Activated T-cell treated with anti-CD3 and anti-CD28 coated beads for 24 hours (primary cell): ENCODE data around the gene PTPRE.

Source experiments
- DNase-seq: peaks from one replicate; pipeline ENCODE4 v3.0.0-alpha.2; 2020; ENCODE audit warnings: low read depth

Gene PTPRE

DNA sequence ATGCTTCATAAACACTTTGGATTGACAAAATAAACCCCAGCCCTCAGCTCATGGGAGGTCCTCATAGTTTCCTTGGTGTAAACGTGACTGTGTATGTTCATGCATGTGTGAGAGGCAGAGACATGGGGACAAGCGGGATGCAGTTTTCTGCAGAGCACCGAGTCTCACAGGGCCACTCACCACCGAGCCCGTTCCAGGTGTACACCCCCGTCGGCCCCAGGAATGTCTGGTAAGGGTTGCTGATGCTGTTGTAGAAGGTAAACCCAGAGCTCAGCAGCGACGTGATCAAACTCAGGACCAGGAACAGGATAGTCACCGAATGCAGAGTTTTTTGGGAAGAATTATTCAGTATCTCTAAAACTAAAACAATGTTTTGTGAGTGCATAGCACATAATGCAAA is 23.4 kb upstream of the PTPRE start:
- no peak for DNase-seq

GRCh38 chr10:127884501-127884900 is 22.4 kb upstream of the PTPRE start:
- DNase-seq: no peak

- DNase-seq: no peak
Measured at GRCh38 chr10:127886371-127887051, 20.4 kb upstream of the PTPRE start.

DNA sequence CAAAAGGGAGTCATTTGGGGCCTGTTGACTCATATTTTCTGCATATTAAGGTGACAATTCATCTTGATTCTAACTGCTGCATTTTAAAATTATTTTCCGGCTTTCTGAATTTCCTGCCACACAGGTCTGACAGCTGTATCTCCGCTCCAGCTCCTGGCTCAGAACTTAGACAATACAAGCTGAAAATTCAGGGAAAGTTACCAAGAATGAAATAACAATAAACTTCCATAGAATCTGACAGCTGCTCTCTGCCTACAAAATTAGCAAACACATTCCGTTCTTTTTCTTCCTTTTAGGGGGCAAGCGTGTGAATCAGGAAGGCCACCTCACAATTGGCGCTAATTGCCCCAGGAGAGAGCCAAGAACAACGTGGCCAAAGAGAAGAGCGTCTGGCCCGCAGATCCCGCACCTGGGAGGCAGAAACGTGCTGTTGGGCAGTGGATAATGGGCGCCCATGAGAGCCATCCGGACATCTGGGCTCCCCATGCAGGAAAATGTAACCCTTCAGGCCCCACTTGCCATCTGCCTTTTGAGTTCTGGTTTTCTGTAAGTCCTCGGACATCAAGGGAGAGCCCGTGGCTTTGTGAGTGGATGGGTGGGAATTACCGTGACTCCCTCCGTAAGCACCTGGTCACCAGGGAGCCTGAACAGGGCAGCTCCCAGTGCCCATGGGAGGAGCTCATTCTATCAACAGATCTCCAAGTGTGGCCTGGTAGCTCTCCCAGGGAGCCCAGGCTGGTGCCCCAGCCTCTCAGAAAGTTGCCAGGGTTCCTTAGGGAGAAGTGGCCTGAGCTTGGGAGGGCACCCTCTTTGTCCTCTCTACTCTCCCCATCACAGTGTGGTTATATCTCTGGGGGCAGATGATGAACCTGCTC is 19.1 kb upstream of the PTPRE start:
- no peak for DNase-seq

DNA sequence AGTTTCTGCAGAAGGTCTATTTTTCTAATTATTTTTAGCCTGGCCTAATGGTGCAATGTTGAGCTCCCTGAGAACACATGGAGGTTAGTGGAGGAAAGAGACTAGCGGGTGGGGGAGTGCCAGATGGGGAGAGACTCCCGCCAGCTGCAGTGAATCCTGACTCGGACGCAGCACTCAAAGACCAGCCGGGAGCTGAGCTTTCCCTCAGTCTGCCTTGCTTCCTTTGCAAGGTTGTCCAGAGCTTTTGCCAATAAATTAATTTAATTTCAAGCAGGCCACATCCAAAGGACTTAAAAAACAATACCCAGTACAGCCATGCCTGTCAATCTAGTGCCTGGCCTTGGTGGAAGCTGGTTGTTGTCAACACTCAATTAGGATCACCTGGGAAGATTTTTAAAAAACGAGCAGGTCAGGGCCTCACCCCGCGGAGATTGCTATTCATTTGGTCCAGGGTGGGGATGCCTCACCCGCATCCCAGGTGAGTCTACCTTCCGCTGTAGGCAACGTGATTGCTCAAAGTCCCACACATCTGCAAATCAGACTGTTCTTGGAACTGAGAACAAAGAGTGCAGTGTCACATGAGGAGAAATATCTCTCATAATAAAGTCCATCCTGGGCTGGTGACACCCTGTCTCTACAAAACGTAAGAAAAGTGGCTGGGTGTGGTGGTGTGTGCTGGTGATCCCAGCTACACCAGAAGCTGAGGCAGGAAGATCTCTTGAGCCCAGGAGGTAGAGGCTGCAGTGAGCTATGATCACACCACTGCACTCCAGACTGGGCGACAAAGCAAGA is 18.2 kb upstream of the PTPRE start:
- DNase-seq: no peak

- DNase-seq: no peak
Measured at GRCh38 chr10:127889605-127890195, 17.2 kb upstream of the PTPRE start.

- no peak for DNase-seq
Measured at GRCh38 chr10:127890216-127890615, 16.7 kb upstream of the PTPRE start.

- DNase-seq: no peak
Measured at GRCh38 chr10:127890832-127891334, 16.0 kb upstream of the PTPRE start.

GRCh38 chr10:127892743-127893142 is 14.2 kb upstream of the PTPRE start, which contains the start of gene CLRN3:
TSS of gene CLRN3 (minus strand) at chr10:127892941. CDS start at chr10:127892784, 157 bp downstream.
- DNase-seq: no peak

GRCh38 chr10:127894146-127894545 is 12.8 kb upstream of the PTPRE start:
- no peak for DNase-seq

DNA sequence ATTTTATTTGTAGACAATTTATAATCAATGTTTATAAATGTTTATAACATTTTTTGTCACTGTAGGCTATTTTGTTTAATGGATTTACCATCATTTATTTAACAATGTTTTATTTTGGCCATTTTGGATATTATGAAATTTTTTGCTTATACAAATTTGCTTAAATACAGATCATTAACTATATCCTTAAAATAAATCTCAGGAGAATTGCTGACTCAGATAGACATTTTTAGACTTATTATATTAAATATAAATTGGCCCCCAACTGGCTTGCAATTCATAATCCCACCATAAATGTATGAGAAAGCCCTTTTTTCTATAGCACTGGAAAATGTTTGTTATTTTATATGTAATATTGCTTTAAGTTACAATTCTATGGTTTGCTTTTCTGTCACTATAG is 10.3 kb upstream of the PTPRE start:
- DNase-seq: no peak

DNA sequence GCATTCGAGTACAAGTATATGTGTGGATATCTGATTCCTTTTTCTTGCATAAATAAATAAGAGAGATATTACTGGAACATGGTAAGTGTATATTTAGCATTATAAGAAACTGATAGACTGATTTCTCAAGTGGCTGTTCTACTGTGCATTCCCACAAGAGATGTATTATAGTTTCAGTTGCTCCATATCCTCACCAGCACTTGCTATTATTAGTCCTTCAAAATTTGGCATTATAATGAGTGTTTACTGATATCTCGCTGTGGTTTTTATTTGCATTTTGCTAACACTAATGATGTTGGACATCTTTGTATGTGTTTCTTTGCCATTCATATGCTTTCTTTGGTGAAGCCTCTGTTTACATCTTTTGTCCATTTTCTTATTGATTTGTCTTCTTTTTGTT is 9.7 kb upstream of the PTPRE start:
- no peak for DNase-seq

DNA sequence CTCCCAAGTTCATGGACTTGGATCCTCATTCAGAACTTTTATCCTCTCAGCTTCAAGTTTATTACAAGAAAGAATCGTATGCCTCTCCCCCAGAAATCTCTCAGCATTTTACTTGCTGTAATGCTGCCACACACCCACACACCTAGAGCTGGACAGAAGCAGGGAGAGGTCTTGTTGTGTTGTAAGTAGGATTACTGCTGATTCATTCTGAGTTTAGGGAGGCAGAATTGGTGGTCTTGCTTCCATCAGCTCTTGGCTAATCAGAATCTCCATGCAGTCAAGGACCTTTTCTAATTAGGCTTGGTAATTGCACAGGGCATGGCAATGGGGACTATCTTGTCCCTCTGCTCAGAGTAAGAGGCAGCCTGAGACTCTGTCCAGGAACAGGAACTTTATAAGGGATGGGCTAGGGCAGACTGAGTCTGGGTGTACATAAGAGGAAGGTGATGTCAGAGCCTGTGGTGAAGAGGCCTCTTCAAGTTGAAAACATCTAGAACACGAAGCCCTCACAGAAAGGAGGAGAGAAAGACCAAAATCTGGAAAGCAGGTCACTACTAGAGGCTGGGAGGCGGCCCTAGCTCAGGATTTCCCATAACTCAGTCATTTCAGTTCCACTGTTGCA is 7.0 kb upstream of the PTPRE start:
- DNase-seq: no peak

GRCh38 chr10:127903789-127904188 is 3.1 kb upstream of the PTPRE start:
- no peak for DNase-seq

DNA sequence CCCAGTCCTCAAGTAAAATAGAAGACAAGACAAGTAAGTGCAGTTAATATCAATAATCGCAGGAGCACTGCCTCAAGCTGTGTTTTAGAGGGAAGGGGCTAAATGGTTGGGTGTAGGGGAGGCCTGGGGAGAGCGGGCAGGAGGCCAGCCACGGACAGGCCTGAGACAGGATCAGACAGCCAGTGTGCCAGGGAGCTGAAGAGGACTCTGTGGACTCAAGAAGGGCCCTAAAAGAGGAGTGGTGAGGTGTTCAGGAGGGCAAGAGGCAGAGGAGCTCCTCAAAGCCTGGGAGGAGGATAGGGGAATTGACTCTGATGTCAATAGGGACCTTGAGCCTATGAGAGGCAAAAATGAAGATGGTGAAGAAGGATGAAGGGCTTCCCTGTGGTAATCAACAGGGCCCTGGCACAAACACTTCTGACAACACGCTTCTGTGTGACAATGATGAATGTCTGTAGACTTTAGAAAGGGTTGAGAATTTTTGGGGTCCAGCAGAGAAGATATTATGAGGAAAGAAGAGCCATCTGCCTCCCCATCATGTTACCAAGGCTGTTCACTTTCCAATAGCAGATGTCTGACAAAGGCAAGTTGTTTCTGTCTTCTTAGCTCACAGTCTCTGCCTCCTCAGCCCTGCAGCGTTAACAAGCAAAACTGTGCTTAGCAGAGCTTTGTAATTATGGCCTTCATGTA is 2.4 kb upstream of the PTPRE start:
- no peak for DNase-seq

DNA sequence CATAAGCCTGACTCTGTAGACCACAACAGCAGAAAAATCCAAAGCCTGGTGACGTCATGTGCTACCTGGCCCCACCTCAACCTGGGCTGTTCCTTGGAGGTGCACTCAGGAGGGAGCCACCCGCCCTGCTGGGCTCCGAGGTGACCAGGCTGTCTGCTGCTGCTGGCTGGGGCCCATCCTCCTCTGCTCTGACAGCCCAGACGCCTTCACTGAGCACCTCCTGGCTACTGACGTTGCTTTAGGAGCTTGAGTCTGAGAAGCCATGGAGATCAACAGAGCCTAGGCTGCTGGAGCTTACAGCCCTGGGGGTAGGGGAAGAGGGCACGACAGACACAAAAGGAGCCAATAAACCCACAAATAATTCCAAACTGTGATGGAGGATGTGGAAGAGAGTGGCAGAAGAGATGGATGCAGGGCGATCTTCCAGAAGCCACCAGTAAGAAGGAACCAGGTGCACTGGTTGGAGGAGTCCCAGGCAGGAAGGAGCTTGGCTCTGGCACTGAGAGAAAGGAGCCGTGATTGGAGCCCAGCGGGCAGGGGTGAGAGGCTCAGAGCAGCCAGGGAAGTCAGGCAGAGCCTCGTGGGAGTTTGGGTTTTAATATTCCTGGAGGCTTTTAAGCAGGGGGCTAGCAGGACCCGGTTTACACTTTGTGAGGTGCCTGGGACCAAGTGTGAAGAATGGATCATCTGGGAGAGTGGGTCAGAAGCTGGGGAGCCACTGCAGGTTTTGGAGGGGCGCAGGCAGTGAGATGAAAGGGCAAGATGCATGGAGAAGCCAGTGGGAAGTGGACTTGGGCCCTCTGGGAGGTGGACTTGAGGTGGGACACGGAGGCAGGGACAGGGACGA is 1.7 kb upstream of the PTPRE start:
- DNase-seq: no peak

GRCh38 chr10:127905848-127906261 is 1.0 kb upstream of the PTPRE start:
- DNase-seq: no peak

DNA sequence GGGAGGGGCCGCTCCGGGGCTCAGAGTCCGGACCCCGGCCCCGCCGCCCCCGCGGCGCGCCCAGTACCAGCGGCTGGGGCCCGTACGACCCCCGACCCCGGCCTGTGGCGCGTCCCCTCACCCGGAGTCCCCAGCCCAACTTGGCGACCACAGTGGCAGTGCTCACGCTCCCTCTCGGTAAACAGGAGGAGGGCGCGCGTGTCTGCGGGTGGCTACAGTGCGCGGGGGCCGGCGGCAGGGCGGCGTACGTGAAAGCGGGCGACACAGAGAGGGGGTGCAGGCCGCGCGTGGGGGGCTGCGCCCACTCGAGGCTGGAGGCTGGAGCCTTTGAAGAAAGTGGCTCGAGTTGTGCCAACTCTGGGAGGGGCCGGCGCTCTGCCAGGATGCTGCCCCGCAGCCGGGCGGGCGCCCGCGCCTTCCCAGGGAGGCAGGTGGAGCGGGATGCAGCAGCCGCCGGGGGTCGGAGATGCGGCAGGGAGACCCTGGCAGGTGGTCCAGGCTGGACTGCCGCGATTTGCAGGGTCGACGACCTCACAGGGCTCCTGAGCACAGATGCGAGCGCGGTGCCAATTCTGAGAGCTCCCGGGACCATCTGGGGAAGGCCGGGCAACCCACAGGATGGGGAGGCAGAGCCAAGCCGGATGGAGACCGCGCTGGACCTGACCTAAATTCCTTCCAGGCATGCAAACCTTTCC is 655 bp downstream of the PTPRE start:
- DNase-seq: no peak
